GM18511 (cell line): Measurements from ENCODE around the gene SS18L1.

Source experiments
- ATAC-seq: cut with Tn5 transposase; IDR thresholded peaks from one replicate; pipeline ENCODE4 v1.9.1; 2021; ENCODE audit warnings: mild to moderate bottlenecking, moderate library complexity; ENCODE audit not compliant: unreplicated experiment

The SS18L1 gene

DNA sequence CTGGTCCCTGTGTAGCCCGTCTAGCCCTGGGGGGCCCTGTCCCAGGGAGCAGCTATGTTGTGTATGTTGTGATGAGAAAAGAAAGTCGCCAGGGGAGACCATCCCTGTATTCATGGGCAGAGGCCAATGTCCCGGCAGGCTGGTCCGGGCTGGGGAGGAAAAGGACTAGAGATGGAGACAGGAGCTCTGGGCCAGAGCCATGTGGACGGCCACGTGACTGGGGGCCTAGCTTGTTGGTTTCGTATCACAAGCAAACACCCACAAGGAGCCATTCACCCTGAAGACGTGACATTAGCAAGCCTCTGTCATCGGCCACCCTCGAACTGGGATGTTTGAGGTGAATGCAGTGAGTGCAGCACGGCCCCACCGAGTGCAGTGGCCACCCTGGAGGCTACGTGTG lies 79.4 kb downstream of the SS18L1 start:
- ATAC-seq = no peak

- ATAC-seq = no peak
Observed at GRCh38 chr20:62223571-62223970, 80.0 kb downstream of the SS18L1 start.

DNA sequence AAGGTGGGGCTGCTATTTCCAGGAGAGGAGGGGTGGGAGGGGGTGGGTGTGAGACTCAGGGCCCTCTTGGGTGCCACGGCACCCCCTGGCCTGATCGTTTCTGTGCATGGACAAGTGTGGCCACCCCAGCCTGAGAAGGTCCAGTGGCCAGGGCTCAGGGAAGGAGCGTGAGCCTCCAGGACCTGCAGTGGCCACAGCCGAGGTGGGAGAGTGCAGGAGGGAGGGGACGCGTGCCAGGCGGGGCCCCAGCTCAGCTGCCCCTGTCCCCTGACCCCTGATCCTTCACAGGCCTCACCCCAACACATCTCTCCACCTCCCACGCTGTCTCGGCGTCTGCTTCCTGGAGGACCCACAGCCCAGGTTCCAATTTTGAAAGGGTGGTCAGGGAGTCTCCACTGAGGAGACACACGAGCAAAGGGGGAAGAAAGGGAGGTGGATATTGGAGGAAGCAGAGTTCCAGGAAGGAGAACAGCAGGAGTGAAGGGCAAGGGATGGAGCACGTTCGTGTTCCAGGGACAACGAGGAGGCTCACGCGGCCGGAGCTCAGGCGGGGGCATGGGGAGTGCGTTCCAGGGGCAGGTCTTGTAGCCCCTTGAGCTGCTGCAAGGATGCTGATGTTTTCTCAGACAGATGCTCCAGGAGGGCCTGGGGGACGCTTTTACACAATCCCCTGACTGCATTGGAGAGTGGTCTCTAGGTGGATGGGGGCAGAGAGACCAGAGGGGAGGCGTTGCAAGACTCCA lies 80.7 kb downstream of the SS18L1 start:
- ATAC-seq = no peak

DNA sequence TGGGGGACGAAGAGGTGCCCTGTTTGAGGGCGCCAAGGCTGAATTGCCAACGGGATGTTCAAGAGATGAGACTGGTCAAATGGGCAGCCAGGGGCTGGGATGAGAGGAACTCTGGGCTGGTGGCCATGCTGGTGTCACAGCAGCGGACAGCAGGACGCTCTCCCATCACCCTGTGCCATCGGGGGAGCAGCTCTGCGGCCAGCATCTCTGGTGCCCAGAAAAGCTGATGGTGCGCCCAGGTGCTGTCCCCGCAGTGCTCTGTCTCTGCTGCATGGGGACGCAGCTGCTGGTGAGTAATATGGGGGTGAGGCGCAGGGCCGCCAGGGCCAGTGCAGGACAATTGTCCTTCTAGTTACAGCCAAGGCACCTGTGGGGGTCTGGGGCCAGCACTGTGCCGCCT lies 81.5 kb downstream of the SS18L1 start:
- ATAC-seq = no peak

GRCh38 chr20:62225820-62226635 lies 82.5 kb downstream of the SS18L1 start:
- no peak for ATAC-seq

DNA sequence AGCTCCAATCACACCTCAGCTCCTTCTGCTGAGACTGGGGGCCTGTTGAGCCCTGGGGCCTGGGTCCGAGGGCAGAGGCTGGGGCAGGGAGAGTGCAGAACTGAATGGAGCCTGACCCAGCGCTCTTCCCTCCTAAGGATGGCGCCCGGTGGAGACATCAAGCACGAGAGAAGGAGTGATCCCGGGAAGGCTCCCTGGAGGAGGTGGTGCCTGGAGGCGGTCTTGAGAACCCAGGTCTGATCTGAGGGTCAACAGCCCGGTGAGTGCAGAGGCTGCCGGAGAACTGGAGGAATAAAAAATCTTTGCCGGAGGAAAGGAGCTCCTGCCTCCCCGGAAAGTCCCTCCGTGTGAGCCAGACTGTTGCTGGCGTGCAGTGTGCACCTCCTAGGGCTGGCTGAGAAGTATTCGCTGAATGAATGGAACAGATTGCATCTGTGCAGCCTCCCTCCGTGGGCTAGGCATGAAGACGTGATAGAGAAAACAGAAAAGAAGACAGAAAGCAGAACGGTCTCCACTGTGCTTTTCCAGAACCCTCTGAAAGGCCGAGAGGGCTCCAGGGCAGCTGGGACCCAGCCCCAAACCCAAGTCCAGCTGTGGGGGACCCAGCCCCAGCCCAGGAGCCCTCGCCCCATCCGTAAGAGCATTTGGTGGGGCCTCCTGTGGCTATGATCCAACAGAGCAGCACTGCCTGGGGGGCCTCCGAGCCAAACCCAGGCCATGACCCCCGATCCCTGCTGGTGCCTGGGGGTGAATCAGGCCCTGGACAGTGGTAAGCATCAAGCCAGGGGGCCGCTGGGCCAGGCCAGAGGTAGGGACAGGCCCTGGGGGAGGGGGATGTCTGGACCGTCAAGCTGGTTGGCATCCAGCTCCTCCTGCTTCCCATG lies 83.4 kb downstream of the SS18L1 start:
- no peak for ATAC-seq

GRCh38 chr20:62227591-62227976 lies 84.0 kb downstream of the SS18L1 start:
- no peak for ATAC-seq

DNA sequence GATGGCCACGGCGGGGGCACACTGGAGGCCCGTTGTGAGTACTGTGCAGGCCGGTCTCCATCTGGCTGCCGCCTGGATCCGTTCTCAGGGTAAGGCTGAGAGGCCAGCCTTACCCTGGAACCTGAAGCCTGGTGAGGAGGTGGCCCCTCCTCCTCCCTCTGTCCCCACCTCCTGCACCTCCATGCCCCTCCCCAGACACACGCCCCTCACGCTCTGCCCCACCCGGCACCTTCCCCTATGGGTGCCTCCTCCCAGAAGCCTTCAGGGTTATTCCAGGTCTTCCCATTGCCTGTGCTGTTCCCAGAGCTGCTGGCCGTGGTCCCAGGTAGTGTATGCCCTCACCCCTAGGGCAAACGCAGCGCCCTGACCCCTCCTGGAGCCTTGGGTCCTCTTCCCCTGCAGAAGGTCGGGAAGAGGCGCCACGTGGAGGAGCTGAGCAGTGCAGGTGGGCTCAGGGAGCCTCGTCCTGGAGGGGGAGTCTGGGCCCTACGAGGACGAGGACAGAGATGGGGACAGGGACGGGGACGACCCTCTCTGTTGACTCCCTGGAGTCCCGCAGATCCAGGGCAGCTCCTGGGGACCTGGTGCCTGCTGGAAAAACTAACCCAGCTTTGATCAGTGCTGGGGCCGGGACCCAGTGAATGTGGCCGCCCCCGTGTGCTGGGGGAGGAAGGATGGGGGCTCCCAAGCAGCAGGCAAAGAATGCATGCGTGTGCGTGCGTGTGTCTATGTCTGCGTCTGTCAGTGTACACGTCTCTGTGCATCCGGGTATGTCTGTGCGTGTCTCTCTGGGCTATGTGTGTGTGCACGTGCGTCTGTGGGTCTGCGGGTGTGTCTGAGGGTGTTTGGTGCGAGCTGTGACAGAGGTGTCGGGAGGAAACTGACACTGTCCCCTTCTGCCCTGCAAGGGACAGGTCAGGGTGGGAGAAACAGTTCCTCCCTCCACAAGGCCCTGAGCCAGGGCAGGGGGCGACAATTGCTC lies 84.7 kb downstream of the SS18L1 start:
- no peak for ATAC-seq

DNA sequence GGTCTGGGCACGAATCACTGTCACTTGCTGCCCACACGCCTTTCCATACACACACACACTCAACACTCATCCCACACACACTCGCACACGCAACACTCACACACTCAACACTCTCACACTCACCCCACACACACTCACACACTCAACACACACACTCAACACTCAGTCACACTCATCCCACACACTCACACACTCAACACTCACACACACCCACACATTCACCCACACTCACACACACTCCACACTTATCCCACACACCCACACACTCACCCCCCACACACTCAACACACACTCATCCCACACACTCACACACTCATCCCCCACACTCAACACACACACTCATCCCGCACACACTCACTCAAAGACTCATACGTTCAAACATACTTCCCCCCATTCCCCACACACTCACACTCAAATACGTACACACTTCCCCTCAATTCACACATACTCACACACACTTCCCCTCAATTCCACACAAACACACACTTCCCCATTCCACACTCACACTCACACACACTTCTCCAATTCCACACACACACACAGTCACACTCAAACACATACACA lies 85.5 kb downstream of the SS18L1 start:
- ATAC-seq = no peak

- ATAC-seq = no peak
Observed at GRCh38 chr20:62229667-62230066, 86.1 kb downstream of the SS18L1 start.

- ATAC-seq = no peak
Observed at GRCh38 chr20:62230276-62230675, 86.7 kb downstream of the SS18L1 start.

GRCh38 chr20:62230696-62231095 lies 87.1 kb downstream of the SS18L1 start:
- ATAC-seq = no peak

DNA sequence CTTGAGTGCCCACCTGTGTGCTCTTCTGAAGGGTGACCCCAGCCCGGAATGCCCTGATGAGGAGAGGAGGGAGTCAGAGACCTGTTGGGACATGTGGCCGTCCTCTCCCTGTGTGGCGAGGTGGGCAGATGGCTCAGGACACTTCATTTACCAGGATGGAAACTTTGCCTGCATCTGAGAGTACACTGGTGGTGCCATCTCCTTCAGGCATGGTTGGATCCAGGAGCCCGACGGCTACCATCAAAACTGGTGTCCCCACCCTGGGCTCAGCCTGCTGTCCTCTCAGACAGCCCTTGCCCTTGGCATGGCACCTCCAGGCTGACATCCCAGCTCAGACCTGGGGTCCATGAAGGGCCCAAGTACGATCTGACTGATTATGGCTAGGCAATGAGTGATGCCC lies 87.7 kb downstream of the SS18L1 start:
- no peak for ATAC-seq
